ENCODE data around the gene NLRC4. TPM values are rescaled to one million over a fixed set of nuclear protein-coding genes. Genes with fewer than 3 reads are reported as not detected.

NLRC4 gene
- total and polyA plus RNA-seq, 10 of the 15 experiments (the other 5 are each of a cell fraction or from before 2014, with no cell fraction given): 0.01 to 0.58 (median 0.40) TPM

GRCh38 chr2:32277674-32278477, 13.2 kb upstream of the NLRC4 start, which contains the start of gene YIPF4 (continued):
- TF ChIP-seq ZBTB40 (IDR thresholded peaks at IDR 0.05; ENCODE audit: borderline replicate concordance): peak; percentile 91
- peak; percentile 82 for TF ChIP-seq KLF5 (IDR thresholded peaks at IDR 0.05; ENCODE audit: partially characterized antibody)
- TF ChIP-seq KAT2A (conservative IDR thresholded peaks at IDR 0.05; ENCODE audit: control insufficient read depth, low read depth, low read length): no peak
- peak; percentile 15 for TF ChIP-seq FOS (IDR thresholded peaks at IDR 0.05; ENCODE audit: borderline replicate concordance, extremely low read depth, insufficient read length)
- TF ChIP-seq SPI1 (IDR thresholded peaks at IDR 0.05; ENCODE audit: borderline replicate concordance, insufficient read depth, low read depth, low read length): 0 out of 2 replicates have a peak, but pooled peaks have one; percentile 13
- 0 out of 2 replicates have a peak, but pooled peaks have one; percentile 38 for TF ChIP-seq STAT1 (conservative IDR thresholded peaks at IDR 0.05)
- no peak for TF ChIP-seq MTA2 (IDR thresholded peaks at IDR 0.05; ENCODE audit: low read depth)
- no peak for TF ChIP-seq RAD21 (IDR thresholded peaks at IDR 0.05; ENCODE audit: insufficient read depth, low read depth, low read length)
- 0 out of 2 replicates have a peak, but pooled peaks have one; percentile 11 for TF ChIP-seq CREB1 (IDR thresholded peaks at IDR 0.05; ENCODE audit: low read depth)
- TF ChIP-seq JUND (IDR thresholded peaks at IDR 0.05; ENCODE audit: low read depth, low read length): no peak
- no peak for TF ChIP-seq PAX8 (IDR thresholded peaks at IDR 0.05)
- TF ChIP-seq, protein P1, sequence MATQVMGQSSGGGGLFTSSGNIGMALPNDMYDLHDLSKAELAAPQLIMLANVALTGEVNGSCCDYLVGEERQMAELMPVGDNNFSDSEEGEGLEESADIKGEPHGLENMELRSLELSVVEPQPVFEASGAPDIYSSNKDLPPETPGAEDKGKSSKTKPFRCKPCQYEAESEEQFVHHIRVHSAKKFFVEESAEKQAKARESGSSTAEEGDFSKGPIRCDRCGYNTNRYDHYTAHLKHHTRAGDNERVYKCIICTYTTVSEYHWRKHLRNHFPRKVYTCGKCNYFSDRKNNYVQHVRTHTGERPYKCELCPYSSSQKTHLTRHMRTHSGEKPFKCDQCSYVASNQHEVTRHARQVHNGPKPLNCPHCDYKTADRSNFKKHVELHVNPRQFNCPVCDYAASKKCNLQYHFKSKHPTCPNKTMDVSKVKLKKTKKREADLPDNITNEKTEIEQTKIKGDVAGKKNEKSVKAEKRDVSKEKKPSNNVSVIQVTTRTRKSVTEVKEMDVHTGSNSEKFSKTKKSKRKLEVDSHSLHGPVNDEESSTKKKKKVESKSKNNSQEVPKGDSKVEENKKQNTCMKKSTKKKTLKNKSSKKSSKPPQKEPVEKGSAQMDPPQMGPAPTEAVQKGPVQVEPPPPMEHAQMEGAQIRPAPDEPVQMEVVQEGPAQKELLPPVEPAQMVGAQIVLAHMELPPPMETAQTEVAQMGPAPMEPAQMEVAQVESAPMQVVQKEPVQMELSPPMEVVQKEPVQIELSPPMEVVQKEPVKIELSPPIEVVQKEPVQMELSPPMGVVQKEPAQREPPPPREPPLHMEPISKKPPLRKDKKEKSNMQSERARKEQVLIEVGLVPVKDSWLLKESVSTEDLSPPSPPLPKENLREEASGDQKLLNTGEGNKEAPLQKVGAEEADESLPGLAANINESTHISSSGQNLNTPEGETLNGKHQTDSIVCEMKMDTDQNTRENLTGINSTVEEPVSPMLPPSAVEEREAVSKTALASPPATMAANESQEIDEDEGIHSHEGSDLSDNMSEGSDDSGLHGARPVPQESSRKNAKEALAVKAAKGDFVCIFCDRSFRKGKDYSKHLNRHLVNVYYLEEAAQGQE (IDR thresholded peaks at IDR 0.05; ENCODE audit: low read depth, low read length): 0 out of 2 replicates have a peak, but pooled peaks have one; percentile 9
- peak; percentile 53 for TF ChIP-seq HCFC1 (IDR thresholded peaks at IDR 0.05; ENCODE audit: low read length)
- TF ChIP-seq, protein P2, sequence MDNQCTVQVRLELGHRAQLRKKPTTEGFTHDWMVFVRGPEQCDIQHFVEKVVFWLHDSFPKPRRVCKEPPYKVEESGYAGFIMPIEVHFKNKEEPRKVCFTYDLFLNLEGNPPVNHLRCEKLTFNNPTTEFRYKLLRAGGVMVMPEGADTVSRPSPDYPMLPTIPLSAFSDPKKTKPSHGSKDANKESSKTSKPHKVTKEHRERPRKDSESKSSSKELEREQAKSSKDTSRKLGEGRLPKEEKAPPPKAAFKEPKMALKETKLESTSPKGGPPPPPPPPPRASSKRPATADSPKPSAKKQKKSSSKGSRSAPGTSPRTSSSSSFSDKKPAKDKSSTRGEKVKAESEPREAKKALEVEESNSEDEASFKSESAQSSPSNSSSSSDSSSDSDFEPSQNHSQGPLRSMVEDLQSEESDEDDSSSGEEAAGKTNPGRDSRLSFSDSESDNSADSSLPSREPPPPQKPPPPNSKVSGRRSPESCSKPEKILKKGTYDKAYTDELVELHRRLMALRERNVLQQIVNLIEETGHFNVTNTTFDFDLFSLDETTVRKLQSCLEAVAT (IDR thresholded peaks at IDR 0.05): peak; percentile 83; the same call in 1 of the 2 replicates
- peak; percentile 30; the same call in 1 of the 2 replicates for TF ChIP-seq SMAD5 (IDR thresholded peaks at IDR 0.05; ENCODE audit: low read depth)
- TF ChIP-seq IKZF1 (conservative IDR thresholded peaks at IDR 0.05): peak; percentile 81
- peak; percentile 66 for TF ChIP-seq NR2C1 (IDR thresholded peaks at IDR 0.05)
- no peak for TF ChIP-seq HDAC2 (IDR thresholded peaks at IDR 0.05)
- TF ChIP-seq SREBF2 (IDR thresholded peaks at IDR 0.05; ENCODE audit: low read length): peak; percentile 80
